GM19240 (cell line): Measurements from ENCODE around the gene IFNA2.
"Not testable (repeated sequence)": the region's sequence is repeated elsewhere in the genome, so short reads cannot be mapped to it uniquely, and the experiment has no call there.

Source experiments
- DNase-seq: peaks from one replicate; pipeline ENCODE4 v3.0.0; 2011; ENCODE audit warnings: low spot score; ENCODE audit not compliant: insufficient read length

Gene IFNA2

GRCh38 chr9:21381448-21382339 lies 3.5 kb downstream of the IFNA2 start:
- DNase-seq: peak; percentile 35

DNA sequence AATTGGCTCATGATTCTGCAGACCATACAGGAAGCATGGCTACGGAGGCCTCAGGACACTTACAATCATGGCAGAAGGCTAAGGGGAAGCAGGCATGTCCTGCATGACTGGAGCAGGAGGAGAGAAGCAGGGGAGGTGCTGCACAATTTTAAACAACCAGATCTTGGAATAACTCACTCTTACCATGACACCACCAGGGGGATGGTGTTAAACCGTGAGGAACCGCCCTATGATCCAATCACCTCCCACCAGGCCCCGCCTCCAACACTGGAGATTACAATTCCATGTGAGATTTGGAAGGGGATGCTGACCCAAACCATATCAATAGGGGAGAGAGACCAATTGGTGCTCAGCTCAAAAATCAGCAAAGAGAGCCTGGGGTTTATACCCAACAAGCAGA lies 13.7 kb downstream of the IFNA2 start:
- DNase-seq: not testable (repeated sequence)

DNA sequence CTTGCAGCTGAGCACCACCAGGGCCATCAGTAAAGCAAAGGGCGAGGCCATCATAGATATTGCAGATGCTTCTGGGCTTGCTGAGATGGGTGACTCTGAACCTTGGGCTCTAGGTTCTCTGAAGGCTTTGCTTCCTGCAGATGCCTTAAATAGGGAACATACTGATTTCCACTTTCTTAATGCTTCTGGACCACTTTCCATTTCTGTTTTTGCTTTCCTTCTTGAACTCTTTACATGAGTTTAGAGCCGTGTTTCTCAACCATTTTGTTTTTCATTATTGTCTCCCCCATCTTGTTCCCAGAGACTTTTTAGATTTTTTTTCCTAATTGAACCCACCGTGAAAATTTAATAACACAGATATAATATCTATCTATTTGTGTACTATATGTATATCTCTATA lies 17.2 kb downstream of the IFNA2 start, which contains the start of gene IFNA13:
IFNA13 (minus strand) TSS at position 101 of the 400 bp plus-strand sequence; CDS start at position 54, 47 bp downstream.
- DNase-seq: no peak

- DNase-seq: not testable (repeated sequence)
Measured at GRCh38 chr9:21367169-21367568, 18.0 kb downstream of the IFNA2 start.

GRCh38 chr9:21362287-21362686 lies 22.9 kb downstream of the IFNA2 start:
- DNase-seq: no peak

DNA sequence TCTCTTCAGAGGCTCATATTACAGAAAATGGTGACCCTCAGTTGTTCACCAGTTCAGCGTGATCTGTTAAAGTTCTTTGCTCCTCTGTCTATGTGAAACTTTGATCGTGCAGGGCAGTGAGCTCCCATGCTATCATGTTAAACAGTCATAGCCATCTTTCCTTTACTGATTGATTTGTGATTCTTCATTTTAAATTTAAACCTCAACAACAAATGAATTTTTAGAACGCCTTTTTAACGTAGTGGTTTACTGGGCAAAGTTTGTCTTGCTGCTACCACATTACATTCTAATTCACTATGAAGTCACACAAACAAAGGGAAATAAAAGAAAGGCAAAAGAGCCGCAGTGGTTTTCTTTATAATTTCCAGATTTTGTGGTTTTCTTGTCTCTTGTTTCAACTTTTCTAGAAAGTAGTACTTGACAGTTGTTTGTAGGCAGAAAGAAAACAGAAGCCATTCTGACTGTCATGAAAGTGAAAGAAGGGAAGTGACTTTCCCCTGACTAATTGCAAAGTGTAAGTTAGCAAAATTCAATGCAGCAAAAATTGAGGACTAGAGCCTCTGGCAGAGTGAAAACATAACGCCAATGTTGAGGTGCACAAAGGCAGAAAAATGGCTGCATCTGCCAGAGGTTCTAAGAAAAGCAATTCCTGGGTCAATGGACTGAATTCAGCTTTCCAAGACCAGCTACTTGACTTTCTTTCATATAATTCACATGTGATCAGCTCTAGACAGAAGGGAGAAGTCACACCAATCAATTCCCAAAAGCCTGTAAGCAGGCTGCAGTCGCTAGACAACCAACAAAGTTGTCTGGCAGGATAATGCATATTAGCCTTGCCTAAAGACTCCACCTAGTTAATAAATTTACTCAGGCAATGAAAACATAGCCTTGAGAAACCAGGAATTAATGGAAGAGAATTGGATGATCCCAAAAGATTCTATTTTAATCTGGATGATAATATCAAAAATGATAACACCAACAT lies 27.4 kb downstream of the IFNA2 start:
- no peak for DNase-seq

- no peak for DNase-seq
Measured at GRCh38 chr9:21350787-21351186, 34.4 kb downstream of the IFNA2 start, which contains the start of gene IFNA6. Gene IFNA6 (minus strand): TSS chr9:21350887. CDS start chr9:21350887, 0 bp downstream.

GRCh38 chr9:21348430-21348970 lies 36.7 kb downstream of the IFNA2 start:
- DNase-seq: no peak

DNA sequence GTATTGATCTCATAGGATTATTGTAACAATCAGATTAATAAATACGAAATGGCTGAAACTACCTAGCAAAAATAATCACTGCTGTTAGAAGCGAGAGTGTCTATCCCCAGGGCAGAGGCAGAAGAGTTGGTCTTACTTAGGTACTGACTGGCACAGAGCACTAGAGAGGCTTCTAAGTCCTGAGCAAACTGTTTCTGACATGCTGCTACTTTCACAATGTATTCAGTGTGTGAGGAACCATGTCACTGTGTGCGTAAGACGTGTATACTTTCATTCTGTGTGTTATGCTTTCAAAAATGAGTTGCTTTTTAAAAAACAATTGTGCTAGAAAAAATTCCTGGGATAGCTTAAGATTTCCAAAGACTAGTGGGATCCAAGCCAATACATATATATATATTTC lies 44.5 kb downstream of the IFNA2 start:
- DNase-seq: no peak

DNA sequence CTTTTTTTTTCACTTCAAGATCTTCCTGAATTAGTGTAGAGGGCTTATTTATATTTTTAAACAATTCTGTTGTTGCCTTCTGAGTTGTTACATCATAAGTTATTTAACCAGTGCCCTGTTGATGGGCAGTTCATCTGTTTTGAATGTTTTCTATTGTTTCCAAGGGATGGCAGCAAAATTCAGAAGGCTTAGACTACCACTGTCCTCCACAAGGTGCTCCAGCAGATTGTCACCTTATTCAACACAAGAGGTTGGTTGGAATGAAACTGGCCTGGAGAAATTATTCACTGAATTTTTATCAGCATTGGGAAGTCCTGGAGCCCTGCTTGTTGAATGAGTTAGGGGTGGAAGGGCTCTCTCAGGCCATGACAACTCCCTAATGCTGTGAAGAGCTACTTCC lies 48.7 kb downstream of the IFNA2 start:
- DNase-seq: no peak

GRCh38 chr9:21334701-21335632 lies 50.2 kb downstream of the IFNA2 start, which contains the start of gene KLHL9:
Gene KLHL9 (minus strand): TSS chr9:21335404. CDS start chr9:21334859, 545 bp downstream.
- DNase-seq: peak; percentile 70
